OCI-LY1 (cell line): Measurements from ENCODE around the gene ZNRF3.

Experiments used
- EZH2 ChIP-seq: fragments of 200-600 bp; sonication (generic), shearing (Covaris generic); IDR thresholded peaks from 2 replicates; pipeline ENCODE4 v1.8.0; 2017; ENCODE audit warnings: borderline replicate concordance, mixed run types, mild to moderate bottlenecking, antibody characterized with exemption, low read length, moderate library complexity, mixed read lengths
- TF ChIP-seq, protein P1 (sequence below): fragments of 200-600 bp; sonication (generic), shearing (Covaris generic); IDR thresholded peaks from 2 replicates; pipeline ENCODE4 v1.5.1; 2017; ENCODE audit warnings: mild to moderate bottlenecking, antibody characterized with exemption, low read length, moderate library complexity, mixed read lengths

DNA sequence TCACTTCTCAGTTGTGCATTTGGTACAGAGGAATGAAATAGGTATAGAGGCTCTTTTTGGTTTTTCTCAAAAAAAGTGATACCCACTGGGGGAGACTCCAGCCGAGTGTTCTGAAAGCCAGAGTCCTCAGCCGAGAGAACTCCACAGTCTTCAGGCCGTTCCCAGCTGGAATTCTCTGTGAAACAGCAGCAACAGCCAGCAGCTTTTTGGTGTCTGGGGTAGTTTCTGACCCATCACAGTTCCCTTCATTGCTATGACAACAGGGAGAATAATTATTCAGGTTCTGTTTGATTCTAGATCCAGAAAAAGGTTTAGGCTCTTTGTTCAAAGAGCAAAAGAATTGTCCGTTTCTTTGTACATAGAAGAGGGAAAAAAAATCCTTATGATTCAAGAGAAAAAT, 93.7 kb downstream of the ZNRF3 start:
- TF ChIP-seq, protein P1, sequence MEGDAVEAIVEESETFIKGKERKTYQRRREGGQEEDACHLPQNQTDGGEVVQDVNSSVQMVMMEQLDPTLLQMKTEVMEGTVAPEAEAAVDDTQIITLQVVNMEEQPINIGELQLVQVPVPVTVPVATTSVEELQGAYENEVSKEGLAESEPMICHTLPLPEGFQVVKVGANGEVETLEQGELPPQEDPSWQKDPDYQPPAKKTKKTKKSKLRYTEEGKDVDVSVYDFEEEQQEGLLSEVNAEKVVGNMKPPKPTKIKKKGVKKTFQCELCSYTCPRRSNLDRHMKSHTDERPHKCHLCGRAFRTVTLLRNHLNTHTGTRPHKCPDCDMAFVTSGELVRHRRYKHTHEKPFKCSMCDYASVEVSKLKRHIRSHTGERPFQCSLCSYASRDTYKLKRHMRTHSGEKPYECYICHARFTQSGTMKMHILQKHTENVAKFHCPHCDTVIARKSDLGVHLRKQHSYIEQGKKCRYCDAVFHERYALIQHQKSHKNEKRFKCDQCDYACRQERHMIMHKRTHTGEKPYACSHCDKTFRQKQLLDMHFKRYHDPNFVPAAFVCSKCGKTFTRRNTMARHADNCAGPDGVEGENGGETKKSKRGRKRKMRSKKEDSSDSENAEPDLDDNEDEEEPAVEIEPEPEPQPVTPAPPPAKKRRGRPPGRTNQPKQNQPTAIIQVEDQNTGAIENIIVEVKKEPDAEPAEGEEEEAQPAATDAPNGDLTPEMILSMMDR, result no peak
- no peak for TF ChIP-seq EZH2
